SHP77 treated with DMSO at 0.1 percent for 48 hours (cell line): Measurements from ENCODE around the gene KLHDC7B.

ENCODE experiments used
- DNase-seq: peaks from one replicate; lab custom pipeline; 2025; lab: John Stamatoyannopoulos, UW

The KLHDC7B gene

GRCh38 chr22:50545522-50546325 lies at the start of gene KLHDC7B:
KLHDC7B (plus strand) TSS chr22:50545899; CDS start chr22:50546244, 345 bp downstream.
- no peak for DNase-seq

- DNase-seq = no peak
Measured at GRCh38 chr22:50497093-50497492, 48.6 kb upstream of the KLHDC7B start.

- peak; percentile 68 for DNase-seq
Measured at GRCh38 chr22:50498322-50498890, 47.3 kb upstream of the KLHDC7B start.

- DNase-seq = no peak
Measured at GRCh38 chr22:50500452-50500851, 45.2 kb upstream of the KLHDC7B start.

- no peak for DNase-seq
Measured at GRCh38 chr22:50502096-50502495, 43.6 kb upstream of the KLHDC7B start.

GRCh38 chr22:50502628-50503474 lies 42.8 kb upstream of the KLHDC7B start:
- no peak for DNase-seq

- DNase-seq = no peak
Measured at GRCh38 chr22:50503475-50504145, 42.1 kb upstream of the KLHDC7B start.

GRCh38 chr22:50504369-50505211 lies 41.1 kb upstream of the KLHDC7B start:
- no peak for DNase-seq

GRCh38 chr22:50505276-50505775 lies 40.4 kb upstream of the KLHDC7B start:
- DNase-seq = no peak

GRCh38 chr22:50505776-50506610 lies 39.7 kb upstream of the KLHDC7B start:
- no peak for DNase-seq

- no peak for DNase-seq
Measured at GRCh38 chr22:50506611-50507420, 38.9 kb upstream of the KLHDC7B start.

GRCh38 chr22:50507421-50507990 lies 38.2 kb upstream of the KLHDC7B start, which contains the start of gene LMF2:
LMF2 (minus strand) TSS chr22:50507702; CDS start chr22:50507675, 27 bp downstream.
- DNase-seq = peak; percentile 36

- peak; percentile 82 for DNase-seq
Measured at GRCh38 chr22:50507991-50508884, 37.5 kb upstream of the KLHDC7B start, which contains the start of gene NCAPH2. NCAPH2 (plus strand) TSS chr22:50508224; CDS start chr22:50508338, 114 bp downstream.

GRCh38 chr22:50508897-50509296 lies 36.8 kb upstream of the KLHDC7B start:
- DNase-seq = no peak

GRCh38 chr22:50513175-50513574 lies 32.5 kb upstream of the KLHDC7B start:
- DNase-seq = no peak

- DNase-seq = no peak
Measured at GRCh38 chr22:50516068-50516467, 29.6 kb upstream of the KLHDC7B start.

GRCh38 chr22:50516891-50517290 lies 28.8 kb upstream of the KLHDC7B start:
- DNase-seq = no peak
